VCaP (cell line): ENCODE measurements around the gene WDR70.

Source experiments
- H3K27ac ChIP-seq: fragments of 450-650 bp; 2 replicates; pipeline ENCODE4 v1.5.1; 2017
- CTCF ChIP-seq: fragments of 450-650 bp; conservative IDR thresholded peaks from 2 replicates; pipeline ENCODE4 v1.5.1; 2017; ENCODE audit warnings: mild to moderate bottlenecking, moderate library complexity

Gene WDR70

DNA sequence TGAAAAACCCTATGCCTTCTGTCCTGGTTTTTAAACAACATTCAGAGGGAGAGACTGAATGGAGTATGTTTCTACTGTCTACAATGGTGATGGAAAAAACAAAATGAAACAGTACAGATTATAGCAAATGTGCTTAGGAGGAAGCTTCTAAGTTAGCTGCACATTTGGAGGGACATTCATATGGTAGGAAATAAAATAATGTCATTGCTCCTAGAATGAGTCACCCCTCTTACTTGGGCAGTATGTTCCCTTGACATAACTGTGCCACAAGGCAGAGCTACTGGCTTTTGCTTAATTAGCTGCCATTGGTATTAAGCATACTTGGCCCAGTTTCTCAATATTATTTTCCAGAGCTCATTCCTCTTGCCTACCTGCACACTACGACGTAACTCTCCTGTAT lies 331.8 kb downstream of the WDR70 start:
- no peak for TF ChIP-seq CTCF

DNA sequence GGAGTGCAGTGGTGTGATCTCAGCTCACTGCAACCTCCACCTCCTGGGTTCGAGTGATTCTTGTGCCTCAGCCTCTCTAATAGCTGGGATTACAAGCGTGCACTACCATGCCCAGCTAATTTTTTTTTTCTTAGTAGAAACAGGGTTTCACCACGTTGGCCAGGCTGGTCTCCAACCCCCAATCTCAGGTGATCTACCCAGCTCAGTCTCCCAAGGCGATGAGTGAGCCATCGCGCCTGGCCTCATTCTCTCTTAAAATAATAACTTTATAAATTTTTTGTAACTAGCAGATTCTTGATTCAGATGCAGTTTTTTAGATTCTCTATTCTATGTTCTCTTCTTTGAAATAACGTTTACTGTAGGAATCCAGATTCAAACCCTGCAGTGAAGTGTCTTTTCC lies 333.6 kb downstream of the WDR70 start:
- no peak overlapping the region for H3K27ac ChIP-seq
- no peak for TF ChIP-seq CTCF

More for the DNA sequence above, 331.8 kb downstream of the WDR70 start:
- H3K27ac ChIP-seq = no peak overlapping the region

- TF ChIP-seq CTCF = no peak
- H3K27ac ChIP-seq = no peak overlapping the region
Observed at GRCh38 chr5:37714756-37715155, 335.6 kb downstream of the WDR70 start.

GRCh38 chr5:37715361-37715760 lies 336.2 kb downstream of the WDR70 start:
- no peak for TF ChIP-seq CTCF
- no peak overlapping the region for H3K27ac ChIP-seq

GRCh38 chr5:37715992-37716391 lies 336.9 kb downstream of the WDR70 start:
- TF ChIP-seq CTCF = no peak
- H3K27ac ChIP-seq = no peak overlapping the region

DNA sequence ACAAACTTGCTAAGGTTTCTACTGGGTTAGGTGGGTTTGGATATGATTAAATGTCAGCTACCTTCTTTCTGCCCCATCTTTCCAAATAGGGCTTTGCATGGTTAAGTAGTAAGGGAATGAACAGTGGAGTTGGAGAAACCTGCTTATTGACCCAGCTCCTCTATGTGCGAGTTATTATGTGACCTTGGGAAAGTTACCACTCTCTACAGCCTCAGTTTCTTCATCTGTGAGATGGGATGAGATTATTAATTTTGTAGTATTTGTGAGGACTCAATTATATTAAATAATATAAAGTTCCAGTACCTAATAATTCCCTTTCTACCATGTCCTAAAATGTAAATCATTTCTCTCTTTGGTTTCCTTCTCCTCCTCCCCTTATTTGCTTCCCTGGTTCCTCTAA lies 337.3 kb downstream of the WDR70 start:
- no peak for TF ChIP-seq CTCF
- peak overlapping the region; percentile 74 for H3K27ac ChIP-seq

DNA sequence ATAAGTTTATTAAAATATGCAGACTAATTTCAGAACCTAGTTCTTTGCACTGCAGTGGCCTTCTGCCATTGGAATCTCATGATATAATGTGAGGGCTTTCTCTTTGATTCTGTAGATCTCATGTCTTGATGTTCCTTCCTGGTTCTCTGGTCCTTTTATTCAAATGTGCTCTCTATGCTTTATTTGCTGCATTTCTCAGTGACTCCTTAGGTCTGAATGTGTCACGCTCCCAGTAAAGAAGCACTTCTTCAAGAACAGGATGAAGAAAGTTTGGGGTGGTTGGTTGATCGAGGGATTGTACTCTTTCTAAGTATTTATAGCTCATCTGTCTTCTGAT lies 338.1 kb downstream of the WDR70 start:
- H3K27ac ChIP-seq = peak overlapping the region; percentile 74
- no peak for TF ChIP-seq CTCF
